GM10248 (cell line): ENCODE results near the gene C9orf43.

Source experiments
- CTCF ChIA-PET: fragments of 300-600 bp; sonication (Branson Sonifier 250); formaldehyde crosslinking; extraction: SDS; loops from one replicate; lab custom pipeline; 2021; ENCODE audit warnings: antibody characterized with exemption; lab: Yijun Ruan, JAX
- POLR2A ChIA-PET: fragments of 350-650 bp; sonication (Branson Sonifier 250); formaldehyde crosslinking; extraction: SDS; loops from one replicate; lab custom pipeline; 2020; ENCODE audit warnings: antibody characterized with exemption; lab: Yijun Ruan, JAX
- DNase-seq: peaks from one replicate; pipeline ENCODE4 v3.0.0; 2012; ENCODE audit errors: extremely low spot score
- CTCF ChIP-seq: IDR thresholded peaks from 2 replicates; pipeline ENCODE4 v1.5.1; 2012; ENCODE audit warnings: mild to moderate bottlenecking, low read depth; ENCODE audit errors: extremely low read depth, missing control alignments, control extremely low read depth

The C9orf43 gene

DNA sequence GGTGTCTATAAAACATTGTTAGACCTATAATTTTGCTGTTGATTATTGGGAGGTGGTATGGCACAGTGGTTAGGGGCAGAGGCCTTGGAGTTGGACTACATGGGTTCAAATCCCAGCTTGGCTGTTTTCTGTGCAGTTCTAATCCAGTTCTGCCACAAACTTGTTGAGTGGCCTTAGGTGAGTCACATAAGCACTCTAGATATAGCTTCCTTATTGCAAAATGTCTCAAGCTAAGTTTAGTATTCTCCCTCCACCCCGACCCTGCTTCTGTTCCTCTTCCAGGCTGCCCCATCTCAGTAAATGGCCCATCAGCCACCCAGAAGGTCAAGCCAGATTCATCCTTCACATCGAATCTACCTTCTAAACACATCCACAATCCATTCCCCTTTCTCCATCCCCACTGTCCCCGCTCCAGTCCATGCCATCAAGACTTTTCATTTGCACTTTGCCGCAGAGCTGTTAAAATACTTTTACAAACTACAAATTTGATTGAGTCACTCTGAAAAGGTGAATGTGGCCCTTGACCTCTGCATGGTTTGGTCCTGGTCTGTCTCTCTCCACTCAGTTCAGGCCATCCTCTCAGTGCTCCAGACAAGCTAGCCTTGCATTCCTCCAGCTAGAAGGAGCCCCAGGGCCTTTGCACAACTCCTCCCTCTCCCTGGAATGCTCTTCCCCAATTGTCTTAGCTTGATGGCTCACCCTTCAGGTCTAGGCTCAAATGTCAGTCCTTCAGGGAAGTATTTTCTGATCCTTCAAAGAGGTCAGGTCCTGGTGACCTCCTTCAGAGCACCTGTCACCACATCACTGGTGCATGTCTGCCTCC is 23.8 kb upstream of the C9orf43 start:
- no peak for TF ChIP-seq CTCF
- ChIA-PET POLR2A (no interaction called here), CTCF (interaction anchor here (1.0 to 4.1 kb wide), 7 partner anchors 14 to 269 kb away, joined by 3 to 24 read pairs (median 3); partner anchors contain the start of genes ALAD, C9orf43 and POLE3)
- DNase-seq: no peak

DNA sequence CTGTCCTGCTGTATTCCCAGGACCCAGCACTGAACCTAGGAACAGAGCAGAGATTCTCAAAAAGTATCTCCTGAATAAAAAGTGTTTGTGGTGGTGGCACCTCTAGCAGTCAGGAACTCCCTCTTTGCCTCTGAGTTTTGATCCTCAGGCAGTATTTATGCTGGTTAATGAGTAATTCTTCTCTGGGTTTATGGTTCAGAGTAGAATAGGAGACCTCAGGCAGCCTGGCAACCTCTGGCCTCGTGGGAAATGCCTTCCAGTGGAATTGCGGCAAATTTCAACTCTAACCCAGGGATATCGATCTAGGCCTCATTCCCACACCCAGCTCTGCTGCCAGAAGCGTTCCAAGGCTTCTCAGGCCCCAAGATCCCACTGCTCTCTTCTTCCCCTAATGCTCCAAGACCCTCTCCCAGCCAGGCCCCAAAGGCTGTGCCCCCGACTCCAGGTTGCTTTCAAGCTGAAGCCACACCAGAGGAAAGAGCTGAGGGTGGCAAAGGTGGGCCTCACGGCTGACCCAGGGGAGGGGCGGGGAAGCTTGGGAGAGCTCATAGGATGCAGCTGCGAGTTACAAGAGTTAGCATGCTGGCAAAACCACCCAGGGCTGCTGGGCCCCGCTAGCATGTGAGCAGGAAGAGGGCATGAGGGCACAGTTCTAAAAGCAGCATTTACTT is 22.9 kb upstream of the C9orf43 start:
- no peak for TF ChIP-seq CTCF
- ChIA-PET POLR2A (no interaction called here), CTCF (interaction anchor here (0.7 to 4.1 kb wide), 6 partner anchors 13 to 268 kb away, joined by 3 to 24 read pairs (median 4); partner anchors contain the start of genes ALAD, C9orf43 and POLE3)
- DNase-seq: no peak

DNA sequence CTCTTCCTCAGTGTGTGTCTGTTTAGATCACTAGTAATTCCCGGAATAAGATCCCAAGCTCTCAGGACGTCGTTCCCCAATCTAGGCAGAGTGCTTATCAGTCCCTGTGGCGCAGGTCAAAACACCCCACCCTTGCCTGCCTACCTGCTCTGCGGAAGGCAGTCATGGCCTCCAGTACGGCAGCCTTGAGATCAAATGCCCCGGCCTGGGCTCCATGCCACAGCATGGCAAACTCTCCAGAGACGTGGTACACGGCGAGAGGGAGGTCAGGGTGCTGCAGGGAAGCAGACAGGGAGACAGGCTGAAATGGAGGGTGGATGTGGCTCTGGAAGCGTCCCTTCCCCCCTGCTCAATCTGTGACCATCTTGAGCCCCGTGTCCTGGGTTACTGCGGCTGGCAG is 21.7 kb upstream of the C9orf43 start:
- DNase-seq: no peak
- TF ChIP-seq CTCF: no peak
- ChIA-PET POLR2A (no interaction called here), CTCF (interaction anchor here (1.0 to 1.2 kb wide), 2 partner anchors 12 to 14 kb away, joined by 3 to 5 read pairs; partner anchors contain the start of gene ALAD)

DNA sequence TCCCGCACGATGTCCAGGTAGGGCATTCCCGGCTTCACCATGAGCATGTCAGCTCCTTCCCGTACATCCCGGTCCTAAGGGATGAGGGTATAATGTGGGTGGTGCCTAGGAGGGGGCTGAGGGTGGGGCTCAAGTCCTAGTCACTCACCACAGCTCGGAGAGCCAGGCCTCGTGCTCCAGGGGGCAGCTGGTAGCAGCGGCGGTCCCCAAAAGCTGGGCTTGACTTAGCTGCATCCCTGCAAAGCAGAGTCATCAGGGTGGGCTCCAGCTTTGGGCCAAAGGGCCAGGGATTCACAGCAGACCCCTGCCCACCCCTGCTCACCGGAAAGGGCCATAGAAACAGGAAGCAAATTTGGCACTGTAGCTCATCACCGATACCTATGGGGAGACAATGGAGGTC is 21.1 kb upstream of the C9orf43 start:
- no peak for DNase-seq
- CTCF ChIA-PET: interaction anchor here (1.0 to 1.2 kb wide), 2 partner anchors 12 to 13 kb away, joined by 3 to 5 read pairs; partner anchors contain the start of gene ALAD
- POLR2A ChIA-PET: no interaction called here
- TF ChIP-seq CTCF: no peak

DNA sequence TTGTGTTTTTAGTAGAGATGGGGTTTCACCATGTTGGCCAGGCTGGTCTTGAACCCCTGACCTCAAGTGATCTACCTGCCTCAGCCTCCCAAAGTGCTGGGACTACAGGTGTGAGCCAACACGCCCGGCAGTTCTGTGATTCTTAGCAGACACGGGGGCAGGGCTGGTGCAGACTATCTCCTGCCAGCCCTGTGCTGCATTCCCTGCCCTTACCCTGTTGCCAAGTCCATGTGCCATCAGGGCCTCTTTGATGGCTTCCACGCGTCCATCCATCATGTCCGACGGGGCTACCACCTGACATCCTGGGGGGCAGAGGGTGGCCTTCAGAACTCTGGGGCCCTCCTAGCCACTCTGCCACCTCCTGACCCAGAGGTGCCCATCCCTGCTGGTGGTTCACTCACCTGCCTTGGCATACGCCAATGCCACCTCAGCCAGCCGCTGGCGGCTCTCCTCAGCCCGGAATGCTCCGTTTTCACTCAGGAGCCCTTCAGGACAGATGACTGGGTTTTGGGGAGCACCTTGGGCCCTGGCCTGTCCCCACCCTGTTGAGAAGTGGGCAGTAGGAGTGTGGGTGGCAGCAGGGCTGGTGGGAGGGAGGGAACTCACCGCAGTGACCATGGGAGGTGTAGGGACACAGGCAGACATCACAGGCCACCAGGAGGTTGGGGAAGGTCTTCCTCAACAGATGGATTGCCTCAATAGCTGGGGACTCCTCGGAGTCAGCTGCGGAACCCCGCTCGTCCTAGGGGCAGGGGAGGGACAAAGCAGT is 20.2 kb upstream of the C9orf43 start:
- CTCF ChIA-PET: interaction anchor here (1.2 to 1.4 kb wide), 2 partner anchors 12 to 13 kb away, joined by 3 read pairs; no protein-coding TSS in a partner anchor
- POLR2A ChIA-PET: no interaction called here
- no peak for DNase-seq
- TF ChIP-seq CTCF: no peak

DNA sequence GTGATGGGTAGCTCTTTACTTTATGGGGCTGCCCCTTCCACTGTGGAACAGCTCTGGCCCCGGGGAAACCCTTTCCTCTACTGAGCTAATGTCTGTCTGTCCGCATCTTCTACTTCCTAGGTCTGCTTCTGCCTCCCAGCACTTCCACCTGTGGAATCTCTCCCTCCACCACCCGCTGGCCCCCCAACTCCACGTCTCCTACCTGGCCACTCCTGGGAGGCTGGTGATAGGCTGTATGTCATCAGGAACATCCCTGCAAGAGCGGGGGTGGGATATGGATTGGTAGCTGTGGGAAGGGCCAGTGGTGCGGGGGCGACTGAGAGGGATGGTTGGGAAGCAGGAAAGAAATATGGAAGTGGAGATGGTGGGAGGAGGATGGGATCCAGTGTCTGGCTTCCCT is 18.6 kb upstream of the C9orf43 start:
- DNase-seq: no peak
- POLR2A ChIA-PET: no interaction called here
- TF ChIP-seq CTCF: no peak
- CTCF ChIA-PET: interaction anchor here (1.0 to 3.3 kb wide), 2 partner anchors 12 to 16 kb away, joined by 3 to 7 read pairs; no protein-coding TSS in a partner anchor
